Bone marrow (tissue), 2 donors: ENCODE data around the gene CDC14B.

ENCODE experiments used
- DNase-seq, 2 donors: peaks; one replicate each; lab custom pipeline; 2025; lab: John Stamatoyannopoulos, UW

Gene CDC14B

DNA sequence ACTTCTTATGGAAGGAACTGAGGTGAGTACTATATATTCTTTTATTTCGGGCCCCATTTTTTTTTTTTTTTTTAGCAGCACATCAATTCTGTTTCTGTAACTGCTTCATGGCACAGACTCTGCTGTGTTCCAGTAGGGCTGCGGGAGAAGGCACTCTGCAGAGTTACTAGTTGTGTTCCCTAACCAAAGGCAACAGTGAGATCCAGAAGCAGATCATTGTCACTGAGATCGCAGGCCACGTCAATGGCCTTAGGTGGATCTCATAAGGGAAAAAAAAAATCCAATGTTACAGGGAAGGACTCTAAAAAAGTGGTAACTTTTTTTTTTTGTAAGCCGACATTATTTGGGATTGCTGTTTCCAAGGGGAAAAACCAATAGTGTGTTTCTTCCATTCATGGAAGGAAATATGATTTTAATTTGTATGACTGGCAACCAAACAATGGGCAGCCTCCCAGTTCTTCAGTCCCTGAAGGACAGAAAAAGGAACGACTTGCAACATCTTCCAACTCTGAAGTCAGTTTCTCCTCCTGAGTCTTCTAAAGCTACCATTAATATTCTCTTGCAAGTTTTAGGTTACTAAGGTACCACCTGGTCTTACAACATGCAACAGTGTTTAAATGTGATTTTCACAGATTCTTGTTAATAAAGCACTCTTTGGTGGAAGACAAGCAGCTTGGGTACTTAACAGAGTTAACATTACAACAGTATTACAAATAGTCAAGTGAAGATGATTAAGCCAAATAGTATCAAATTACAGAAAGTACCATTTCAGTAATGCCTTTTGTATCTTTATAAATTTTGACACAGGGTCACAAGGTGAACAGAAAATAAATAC is 116.9 kb downstream of the CDC14B start:
- no peak for DNase-seq

DNA sequence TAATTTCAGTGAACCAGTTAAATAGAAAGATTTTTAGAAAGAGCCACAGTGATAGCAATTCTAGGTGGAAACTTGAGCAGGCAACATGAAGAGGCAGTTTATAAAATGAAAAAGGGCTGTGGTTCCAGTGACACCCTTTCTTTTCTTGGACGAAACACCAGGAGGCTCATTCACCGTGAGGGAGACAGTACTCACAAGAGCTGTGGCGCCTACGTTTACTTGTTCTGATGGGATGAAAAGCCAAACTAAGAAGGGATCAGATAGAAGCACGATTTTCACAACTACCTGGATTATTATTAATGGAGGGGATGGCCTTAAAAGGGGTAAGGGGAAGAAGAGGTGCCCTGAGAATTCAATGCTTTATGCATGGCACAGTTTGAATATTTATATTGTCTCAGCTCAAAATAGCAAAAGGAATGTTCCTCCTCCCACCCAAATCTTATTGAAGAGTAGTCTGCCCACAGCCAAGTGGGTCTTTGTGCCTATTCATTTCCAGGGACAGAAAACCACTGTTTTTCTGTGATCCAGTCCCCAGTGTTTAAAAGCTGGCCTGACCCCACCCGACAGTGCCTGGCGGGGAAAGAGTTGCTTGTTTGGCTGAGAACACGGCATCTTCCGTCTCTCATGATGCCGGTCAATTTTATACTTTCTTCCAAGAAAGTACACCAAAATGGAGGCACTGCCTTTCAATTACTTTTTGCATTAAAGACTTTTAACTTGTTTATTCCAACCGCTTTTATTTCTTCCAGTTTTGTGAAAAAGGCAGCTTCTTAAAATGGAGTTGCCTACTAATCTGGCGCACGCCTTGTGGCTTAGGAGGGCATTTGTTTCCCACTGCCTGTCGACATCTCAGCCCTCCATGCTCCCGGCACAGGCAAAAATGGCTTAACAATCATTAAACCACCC is 117.8 kb downstream of the CDC14B start:
- DNase-seq: no peak

DNA sequence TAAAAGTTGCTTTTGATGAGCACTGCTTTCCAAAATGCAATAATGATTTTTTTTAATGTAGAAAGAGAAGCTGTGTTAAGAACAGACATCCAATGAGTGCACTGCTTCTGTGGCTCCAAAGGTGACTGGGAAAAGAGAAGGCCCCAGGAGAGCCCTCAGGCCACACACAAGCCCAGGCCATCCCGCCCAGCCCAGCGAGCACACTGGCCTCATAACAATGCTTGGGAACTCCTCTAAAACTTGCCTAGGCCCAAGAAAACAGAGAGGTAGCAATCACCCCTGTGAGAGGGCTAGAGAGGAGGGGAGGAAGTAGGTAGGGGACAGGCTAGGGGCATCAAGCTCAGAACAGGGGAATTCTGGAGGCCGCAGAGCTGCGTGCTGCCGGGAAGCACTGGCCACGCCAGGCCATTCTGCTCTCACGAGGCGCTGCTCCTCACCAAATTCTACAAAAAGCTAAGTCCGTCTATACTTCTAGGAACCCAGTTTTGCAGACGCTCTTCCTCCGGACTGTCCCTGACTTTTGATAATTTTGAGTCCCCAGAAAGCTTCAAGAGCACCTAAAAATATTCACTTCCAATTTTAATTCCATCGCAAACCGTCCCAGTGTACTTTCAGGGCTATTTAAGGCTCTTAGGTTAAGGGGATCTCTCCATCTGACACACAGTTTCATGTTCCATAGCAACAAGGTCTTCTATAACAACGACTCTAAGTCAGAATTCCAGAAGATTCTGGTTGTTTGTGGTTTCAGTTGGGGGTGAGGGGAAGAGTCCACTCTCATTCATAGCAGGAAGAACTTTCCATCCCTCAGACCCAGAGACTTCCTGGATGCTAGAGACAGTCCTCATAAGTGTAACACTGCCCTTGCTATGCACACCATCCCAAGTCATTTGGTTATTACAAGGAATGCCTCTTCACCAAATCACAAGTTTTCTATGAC is 118.7 kb downstream of the CDC14B start:
- no peak for DNase-seq

DNA sequence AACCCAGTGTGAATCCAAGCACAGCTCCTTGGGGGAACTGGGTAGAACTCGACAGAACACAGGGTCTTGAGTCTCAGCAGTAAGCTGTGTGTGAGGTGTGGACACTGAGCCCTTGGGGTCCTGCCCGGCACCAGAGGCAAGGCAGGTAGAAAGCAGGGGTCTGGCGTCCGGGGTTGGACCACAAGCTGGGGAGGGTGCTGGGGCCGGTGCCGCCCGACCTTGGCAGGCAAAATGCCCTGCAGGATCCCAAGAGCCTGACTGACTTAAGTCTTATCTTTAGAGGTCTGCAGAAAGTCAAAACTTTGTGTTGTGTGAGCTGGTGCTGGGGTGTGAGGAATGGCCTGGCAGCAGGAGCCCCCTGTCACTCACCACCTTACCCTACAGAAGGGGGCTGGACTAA is 120.4 kb downstream of the CDC14B start:
- no peak for DNase-seq

DNA sequence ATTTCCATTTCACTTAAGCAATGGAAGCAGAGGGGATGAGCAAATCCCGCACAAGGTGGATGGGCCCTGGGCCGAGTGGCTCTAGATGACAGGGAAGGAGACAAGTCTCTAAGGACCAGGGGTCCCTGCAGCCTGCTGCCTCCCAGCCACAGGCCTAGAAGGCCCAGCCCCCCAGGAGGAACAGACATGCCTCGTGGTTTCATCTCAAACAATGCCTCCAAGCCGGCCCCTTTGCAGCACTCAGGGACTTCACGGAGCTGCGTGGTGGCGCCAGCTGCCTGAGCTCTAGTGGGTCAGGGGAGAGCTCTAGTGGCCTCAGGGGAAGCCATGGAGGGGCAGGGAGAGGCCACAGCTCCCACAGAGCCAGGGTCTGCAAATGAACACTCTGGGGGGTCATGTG is 120.8 kb downstream of the CDC14B start:
- no peak for DNase-seq

DNA sequence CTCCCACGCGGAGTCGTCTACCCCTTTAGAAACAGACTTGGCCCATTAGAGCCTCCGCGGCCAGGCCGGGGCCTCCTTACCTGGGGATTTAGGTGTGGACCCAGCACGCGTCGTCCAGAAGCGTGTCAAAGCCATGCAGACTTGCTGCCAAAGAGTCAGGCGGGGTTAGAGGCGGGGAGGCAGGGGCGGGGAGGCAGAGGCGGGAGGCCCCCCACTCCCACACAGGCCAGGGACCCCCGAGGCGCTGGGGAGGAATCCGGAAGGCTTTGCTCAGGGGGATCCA is 122.6 kb downstream of the CDC14B start:
- DNase-seq: no peak

DNA sequence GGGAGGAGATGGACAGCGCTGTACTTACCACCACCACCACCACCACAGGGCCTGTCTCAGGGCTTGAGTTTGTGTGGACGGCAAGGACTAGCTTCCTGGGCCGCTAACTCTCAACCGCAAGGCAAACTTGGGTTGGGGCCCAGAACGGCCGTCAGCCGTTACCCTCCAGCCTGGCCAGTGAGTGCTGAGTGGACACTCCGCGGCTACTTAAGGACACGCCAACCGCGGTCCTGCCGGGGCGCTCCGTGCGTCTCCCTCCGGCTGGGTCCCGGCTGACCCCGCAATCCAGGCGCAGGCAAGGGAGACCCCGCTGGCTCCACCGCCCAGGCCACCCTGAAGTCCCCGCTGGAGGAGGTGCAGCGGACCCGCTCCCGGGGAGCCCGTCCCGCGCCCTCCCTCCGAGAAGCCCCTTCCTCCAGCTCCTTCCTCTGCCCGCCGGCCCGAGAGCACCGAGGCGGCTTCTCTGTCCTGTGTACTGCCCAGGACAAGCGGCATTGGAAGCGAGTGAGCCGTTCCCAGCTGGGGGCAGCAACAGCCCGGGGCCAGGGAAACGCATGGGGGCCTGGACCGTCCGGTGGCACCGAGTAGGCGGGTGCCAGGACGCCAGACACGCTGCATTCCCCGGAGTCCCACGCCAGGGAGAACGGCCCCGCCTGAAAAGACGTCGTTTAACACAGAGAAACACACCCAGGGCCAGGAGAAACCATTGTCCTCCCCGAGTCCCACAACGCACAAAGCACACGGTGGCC is 123.1 kb downstream of the CDC14B start:
- no peak for DNase-seq

DNA sequence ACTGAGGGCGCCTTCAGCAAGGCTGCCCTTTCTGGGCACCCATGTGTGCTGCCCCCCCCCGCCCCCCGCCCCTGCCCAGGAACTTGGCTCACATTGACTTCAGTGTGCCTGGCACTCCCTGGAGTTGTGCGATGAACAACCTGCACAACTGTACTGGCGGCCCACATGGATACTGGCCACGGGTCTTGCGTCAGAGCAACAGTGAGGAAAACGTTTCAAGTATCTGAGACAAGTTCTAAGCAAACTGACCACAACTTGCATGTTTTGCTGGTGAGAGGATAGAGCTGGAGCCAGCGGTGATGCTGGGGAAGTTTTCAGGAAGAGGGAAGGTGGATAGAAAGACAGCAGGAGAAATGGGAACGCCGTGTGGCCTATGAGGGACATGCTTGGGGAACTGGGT is 124.3 kb downstream of the CDC14B start:
- DNase-seq: no peak

DNA sequence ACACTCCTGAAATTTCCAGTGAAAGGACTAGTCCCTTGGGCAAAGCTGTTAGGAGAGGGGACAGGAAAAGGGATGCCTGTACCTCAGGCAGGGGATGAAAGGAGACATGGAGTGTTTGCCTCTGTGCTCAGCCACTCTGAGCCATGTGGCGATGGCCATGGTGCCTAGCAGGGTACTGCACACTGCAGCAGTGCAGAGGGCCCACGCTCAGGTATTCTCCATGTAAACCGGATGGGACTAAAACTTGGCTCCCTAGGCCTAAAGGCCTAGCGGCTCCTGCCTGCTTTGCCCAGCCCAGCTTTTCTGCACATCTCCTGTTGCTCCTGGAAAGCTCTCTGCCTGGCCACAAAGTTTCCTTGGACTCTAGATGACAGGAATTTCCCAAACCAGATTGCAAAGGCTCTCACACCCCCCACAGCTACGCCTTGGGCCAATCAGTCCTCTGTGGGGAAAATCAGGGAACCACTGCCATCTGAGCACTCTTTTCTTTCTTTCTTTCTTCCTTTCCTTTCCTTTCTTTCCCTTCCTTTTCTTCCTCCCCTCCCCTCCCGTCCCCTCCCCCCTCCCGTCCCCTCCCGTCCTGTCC is 125.3 kb downstream of the CDC14B start:
- no peak for DNase-seq

DNA sequence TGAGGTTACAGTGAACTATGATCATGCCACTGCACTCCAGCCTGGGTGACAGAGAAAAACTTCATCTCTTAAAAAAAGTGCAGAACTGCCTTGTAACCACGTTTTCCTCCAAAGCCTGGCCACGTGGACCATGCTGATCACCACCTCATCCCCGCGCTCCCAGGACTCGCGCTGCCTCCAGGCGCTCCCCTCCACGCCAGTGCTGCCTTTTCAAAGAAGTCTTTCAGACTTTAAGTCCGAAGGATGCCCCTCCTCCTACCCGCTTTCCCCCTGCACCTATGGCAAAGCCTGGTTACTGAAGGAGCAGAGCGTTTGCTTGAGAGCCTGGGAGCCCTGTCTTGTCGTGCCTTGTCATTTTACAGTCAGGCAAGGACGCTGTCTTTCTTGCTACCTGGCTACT is 125.9 kb downstream of the CDC14B start:
- no peak for DNase-seq

DNA sequence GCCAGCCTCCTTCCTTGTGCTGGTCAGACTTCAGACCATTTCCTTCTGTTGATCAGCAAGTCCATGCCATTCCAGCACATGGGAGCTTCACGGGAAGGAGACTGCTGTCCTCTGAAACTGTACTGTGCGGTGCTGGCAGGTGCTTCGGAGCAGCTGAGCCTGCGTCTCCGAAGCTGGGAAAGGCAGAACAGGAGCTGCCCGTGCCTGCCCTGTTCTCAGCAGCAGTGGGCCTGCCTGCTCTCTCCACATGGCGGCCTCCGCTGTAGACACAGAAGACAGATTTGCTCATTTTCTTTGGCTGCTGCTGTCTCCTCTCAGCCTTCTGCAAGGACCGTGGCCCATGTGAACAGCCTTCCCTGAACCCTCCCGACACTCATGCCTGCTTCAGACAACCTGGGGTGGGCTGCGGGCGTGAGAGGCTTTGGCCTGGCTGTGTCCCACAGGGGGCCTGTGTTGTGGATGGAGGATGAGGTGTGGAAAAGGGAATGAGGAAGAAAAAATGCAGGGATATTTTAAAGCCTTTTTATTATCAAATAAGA is 126.6 kb downstream of the CDC14B start:
- DNase-seq: no peak

DNA sequence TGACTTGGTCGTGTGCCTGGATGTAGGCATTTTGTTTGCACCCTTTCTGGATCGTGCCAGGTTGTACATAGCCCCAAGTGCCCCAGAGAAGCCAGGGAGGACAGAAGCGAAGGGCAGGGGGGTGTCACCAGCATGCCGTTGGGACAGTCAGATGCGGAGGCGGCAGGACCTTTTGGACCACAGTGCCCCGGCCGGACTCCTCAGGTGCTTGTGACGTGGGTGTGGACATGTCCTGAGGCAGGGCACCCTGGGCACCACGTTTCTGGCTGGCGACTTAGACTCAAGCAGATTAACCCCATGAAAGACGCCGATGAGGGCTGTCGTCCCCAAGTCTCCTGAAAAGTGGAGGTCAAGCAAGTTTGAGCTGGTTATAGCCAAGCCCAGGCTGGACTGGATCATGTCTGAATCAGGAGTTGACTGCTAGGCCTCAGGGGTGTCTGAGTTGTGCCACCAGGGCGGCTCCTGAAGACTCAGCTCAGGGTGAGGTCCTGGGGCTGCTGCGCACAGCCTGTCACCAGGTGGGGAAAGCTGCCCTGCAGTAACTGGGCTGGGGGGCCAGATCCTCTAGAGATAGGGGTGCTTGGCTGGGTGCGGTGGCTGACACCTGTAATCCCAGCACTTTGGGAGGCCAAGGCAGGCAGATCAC is 127.6 kb downstream of the CDC14B start:
- DNase-seq: no peak

DNA sequence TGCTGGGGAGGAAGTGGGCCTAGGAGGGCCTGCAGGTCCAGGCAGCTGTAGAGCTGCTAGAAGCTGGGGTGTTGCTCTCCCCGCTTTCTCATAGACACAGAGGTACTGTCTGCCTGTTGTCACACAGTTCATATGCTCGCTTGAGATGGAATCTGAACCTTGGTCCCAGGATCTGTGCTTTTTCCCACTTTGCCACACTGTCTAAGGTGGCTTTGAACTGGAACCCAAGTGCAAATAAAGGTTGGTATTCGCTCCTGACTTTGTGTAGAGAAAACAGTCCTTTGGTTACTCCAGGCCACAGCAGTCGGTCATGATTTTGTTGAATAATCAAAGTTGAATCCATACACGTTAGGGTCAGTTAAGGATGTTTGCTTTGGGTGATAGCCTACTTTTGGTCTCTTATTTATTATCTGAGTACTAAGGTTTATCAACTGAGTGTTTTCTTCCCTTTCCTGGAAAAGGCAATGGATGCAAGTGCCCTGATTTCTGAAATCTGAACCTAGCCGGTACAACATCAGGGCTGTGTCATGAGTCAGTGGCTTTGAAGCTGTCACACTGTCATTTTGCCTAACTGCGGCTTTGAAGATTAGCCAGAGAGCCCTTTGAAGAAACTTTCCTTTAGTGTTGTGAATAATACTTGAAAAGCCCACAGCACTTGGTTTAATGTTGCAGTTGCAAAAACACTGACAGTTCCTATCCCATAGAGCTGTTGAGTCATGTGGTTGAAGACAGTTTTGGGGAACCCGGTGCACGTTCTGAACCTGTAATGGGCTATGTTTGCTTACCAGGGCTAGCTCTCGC is 128.4 kb downstream of the CDC14B start:
- DNase-seq: no peak

DNA sequence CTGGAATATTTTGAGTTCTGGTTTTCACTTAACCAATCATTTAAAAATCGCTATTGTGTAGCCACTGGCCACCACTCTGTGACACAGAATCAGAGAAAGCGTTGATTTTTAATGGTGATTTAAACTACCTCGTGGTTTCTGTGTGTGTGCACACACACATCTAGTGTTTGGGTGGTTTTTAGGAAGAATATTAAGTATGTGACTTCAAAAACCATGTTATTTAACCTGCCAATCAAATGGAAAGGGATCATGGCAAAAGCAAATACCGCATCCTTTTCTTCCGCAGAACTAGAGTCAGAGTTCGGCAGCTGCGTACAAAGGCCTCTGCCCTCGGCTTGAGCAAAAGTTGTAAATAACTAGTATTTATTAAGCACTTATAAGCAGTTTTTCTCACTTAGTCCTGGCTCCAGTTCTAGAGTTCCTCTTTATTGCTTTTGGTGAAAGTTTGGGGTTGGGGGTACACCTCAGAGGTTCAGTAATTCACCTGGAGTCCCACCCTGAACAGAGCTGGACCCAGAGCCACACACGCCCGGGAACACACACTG is 129.0 kb downstream of the CDC14B start:
- DNase-seq: no peak

DNA sequence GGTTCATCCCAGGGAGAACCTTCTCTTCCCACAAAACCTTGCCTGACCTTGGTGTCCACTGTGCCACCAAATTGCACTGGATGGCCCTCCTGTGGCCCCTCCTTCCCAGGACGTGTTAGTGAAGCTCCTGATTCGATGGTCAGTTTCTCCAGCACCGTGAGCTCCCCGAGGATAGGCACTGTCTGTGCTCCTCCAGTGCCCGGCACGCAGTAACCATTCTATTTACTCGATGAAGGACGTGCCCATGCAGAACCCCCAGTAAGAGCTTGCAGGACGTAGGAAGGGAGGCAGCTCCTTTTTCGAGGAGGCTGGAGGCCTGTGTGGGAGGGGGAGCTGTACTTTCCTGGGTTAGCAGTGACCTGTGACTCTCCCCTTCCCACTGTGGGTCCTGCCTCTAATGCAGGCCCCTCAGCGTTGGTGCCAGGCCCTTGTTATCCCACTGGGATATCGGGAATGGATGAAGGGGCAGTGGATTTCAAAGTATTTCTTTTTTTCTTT is 130.1 kb downstream of the CDC14B start:
- no peak for DNase-seq

DNA sequence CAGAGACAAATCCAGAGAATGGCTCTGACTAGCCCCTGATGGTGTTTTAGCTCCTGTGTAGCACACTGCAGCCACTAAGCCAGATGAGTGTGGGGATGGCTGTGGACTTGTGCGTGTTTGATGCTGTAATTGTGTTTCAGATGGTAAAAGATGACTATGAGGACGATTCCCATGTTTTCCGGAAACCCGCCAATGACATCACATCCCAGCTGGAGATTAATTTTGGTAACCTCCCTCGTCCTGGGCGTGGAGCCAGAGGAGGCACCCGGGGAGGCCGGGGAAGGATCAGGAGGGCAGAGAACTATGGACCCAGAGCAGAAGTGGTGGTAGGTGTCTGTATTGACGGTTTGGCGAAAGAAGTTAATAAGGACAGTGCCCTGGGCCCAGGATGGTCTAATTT is 131.7 kb downstream of the CDC14B start:
- DNase-seq: no peak

DNA sequence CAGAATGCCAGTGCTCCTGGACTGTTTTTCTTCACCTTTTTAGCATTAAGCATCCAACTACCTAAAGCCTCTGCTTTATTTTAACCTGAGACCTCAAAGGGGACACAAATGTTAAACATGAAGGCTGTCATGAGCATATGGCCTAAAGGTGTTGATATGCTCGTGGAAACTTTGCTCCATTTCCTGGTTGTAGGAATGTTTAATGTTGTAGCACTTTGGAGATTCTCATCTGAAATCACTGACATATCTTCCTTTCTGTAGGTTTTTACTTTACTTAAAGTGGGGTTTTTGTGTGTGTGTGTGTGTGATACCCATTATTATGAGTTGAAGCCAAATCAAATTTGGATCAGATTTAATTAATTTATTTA is 132.6 kb downstream of the CDC14B start:
- no peak for DNase-seq

DNA sequence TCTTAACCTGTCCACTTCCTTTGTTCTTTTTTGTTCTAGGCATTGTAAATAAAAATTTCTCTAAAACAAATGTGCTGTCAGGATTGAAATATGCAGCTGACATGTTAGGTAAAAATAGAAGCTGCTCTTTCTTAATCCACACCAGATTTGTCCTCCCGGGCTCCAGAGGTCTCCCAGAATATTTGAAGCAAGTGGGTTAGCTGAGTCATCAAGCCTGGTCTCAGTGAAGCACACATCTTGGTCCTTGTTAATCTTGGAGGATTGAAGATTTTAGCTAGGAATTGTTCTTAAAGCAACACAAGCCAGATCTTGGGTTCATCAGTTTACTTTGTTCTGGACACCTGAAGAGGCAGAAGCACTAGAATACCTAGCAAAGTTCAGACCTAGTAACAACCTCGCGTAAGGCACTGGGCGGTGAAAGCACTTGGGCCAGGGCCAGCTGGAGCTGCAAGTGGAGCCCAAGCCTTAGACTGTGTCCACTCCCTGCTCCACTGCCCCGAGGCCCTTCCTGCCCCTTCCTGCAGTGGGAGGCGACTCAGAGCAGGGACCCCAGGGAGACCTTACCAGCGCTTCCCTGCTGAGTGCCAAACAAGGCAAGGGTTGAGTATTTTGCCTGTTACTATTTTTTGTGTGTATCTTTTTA is 133.1 kb downstream of the CDC14B start:
- no peak for DNase-seq

DNA sequence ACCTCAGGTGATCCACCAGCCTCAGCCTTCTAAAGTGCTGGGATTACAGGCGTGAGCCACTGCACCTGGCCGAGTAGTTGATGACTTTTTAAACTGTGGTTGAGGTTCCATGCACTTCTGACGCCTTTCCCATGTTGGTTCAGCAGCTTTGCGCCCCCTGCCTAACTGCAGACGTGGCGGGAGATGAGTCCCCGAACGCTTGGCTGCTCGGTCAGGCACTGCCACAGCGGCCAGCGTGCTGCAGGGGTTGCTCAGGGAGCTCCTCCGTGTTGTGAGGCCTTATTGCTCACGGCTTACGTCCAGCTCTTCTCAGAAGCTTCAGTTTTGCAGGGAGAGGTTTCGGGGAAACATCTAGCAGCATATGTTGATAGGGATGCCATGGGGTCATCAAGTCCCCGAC is 134.4 kb downstream of the CDC14B start:
- DNase-seq: no peak
